LNCAP (cell line): ENCODE measurements around the gene COMMD1.

Source experiments
- CTCF ChIP-seq: fragments of 450-650 bp; IDR thresholded peaks from 2 replicates; pipeline ENCODE4 v1.5.1; 2017; ENCODE audit warnings: mild to moderate bottlenecking

The COMMD1 gene

DNA sequence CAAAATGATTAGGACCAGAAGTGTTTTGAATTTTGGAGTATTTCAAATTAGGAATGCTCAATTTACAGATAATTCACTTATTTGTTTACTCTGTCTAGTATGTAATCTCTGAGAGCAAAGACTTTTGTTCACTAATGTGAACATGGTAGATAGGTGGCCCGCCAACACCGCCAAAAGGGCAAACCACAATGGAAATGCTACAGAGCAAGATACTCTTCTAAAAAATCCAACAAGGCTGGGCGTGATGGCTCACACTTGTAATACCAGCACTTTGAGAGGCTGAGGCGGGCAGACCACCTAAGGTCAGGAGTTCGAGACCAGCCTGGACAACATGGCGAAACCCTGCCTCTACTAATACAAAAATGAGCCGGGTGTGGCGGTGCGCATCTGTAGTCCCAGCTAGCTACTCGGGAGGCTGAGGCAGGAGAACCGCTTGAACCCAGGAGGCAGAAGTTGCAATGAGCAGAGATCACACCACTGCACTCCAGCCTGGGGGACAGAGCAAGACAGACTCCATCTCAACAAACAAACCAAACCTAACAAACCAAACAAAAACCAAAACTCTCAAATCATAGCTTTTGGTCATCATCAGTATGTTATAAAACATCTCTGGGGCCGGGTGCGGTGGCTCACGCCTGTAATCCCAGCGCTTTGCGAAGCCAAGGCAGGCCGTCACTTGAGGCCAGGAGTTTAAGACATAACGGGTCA lies 19.4 kb upstream of the COMMD1 start:
- TF ChIP-seq CTCF, result no peak

GRCh38 chr2:61887717-61888266 lies 17.7 kb upstream of the COMMD1 start:
- TF ChIP-seq CTCF, result no peak

- TF ChIP-seq CTCF, result no peak
Measured at GRCh38 chr2:61888267-61889055, 17.0 kb upstream of the COMMD1 start, which contains the start of gene CCT4. CCT4 (minus strand) TSS chr2:61888656; CDS start chr2:61888507, 149 bp downstream.

GRCh38 chr2:61898810-61899209 lies 6.7 kb upstream of the COMMD1 start:
- peak; percentile 41; the same call in 1 of the 2 replicates for TF ChIP-seq CTCF

GRCh38 chr2:61900281-61900680 lies 5.2 kb upstream of the COMMD1 start:
- TF ChIP-seq CTCF, result no peak

DNA sequence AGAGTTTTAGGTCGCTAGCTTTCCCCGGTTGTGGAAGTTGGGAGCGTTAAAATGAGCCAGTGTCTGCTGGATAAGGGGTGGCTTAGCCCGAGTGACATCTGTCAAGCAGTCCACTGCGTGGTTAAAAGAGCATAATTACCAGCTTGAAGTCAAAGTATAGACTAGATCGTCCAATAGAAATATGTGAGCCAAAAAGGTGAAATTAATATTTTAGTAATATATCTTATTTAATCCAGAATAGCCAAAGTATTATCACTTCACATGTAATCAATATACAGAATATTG lies 654 bp downstream of the COMMD1 start:
- TF ChIP-seq CTCF, result no peak

GRCh38 chr2:61909116-61909515 lies 3.6 kb downstream of the COMMD1 start:
- no peak for TF ChIP-seq CTCF
